PFSK-1 (cell line): ENCODE data around the gene IGFBP6.

ENCODE experiments used
- FOXP2 ChIP-seq: optimal IDR thresholded peaks from 2 replicates; pipeline ENCODE3; 2011; ENCODE audit warnings: borderline replicate concordance, control low read depth, inconsistent platforms; ENCODE audit not compliant: insufficient read depth; ENCODE audit errors: extremely low read length, extremely low read depth
- POLR2AphosphoS5 ChIP-seq: IDR thresholded peaks from 2 replicates; pipeline ENCODE4 v1.6.1; 2012; ENCODE audit warnings: low read depth, mild to moderate bottlenecking, control low read depth, low read length, moderate library complexity
- SIN3A ChIP-seq: IDR thresholded peaks from 2 replicates; pipeline ENCODE4 v1.6.1; 2012; ENCODE audit warnings: mild to moderate bottlenecking, low read length, moderate library complexity, borderline replicate concordance; ENCODE audit not compliant: insufficient read depth
- TAF1 ChIP-seq: IDR thresholded peaks from 2 replicates; pipeline ENCODE4 v1.6.1; 2012; ENCODE audit warnings: low read length, control low read depth, borderline replicate concordance; ENCODE audit not compliant: insufficient read depth
- TF ChIP-seq, protein P1 (sequence below), 2 experiments: IDR thresholded peaks; 2 replicates each; pipeline versions ENCODE4 v1.6.1 to v1.8.0; 2011 to 2012; ENCODE audit warnings: low read depth in 2 of 2, low read length in 2 of 2, control low read depth in 1 of 2, inconsistent platforms in 1 of 2, mild to moderate bottlenecking in 1 of 2, moderate library complexity in 1 of 2; ENCODE audit not compliant: insufficient read depth in 1 of 2

Gene IGFBP6

DNA sequence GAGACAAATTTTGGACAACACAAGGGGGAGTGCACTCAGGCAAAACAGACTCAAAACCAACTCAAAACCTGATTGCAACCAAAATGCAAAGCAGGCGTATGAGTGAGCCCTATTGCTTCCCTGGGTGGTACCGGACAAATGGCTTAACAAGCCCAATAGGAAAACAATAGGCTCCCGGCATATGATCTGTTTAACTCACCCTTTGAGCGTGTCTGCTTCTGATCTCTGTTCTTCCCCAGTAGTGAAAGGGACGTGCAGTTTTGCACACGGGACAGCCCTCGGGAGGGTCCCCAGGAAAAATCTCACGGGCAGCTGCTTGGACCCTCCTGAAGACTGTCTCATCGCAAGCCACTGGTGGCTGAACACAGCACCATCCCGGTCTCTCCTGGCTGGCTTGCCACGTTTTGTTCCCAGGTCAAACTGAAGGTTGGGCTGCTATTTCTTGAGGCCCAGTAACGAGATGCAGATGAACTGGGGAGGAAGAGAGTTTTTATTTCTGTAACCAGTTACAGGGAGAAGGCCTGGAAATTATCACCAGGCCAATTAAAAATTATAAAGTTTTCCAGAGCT, 15.8 kb downstream of the IGFBP6 start:
- TF ChIP-seq, protein P1, sequence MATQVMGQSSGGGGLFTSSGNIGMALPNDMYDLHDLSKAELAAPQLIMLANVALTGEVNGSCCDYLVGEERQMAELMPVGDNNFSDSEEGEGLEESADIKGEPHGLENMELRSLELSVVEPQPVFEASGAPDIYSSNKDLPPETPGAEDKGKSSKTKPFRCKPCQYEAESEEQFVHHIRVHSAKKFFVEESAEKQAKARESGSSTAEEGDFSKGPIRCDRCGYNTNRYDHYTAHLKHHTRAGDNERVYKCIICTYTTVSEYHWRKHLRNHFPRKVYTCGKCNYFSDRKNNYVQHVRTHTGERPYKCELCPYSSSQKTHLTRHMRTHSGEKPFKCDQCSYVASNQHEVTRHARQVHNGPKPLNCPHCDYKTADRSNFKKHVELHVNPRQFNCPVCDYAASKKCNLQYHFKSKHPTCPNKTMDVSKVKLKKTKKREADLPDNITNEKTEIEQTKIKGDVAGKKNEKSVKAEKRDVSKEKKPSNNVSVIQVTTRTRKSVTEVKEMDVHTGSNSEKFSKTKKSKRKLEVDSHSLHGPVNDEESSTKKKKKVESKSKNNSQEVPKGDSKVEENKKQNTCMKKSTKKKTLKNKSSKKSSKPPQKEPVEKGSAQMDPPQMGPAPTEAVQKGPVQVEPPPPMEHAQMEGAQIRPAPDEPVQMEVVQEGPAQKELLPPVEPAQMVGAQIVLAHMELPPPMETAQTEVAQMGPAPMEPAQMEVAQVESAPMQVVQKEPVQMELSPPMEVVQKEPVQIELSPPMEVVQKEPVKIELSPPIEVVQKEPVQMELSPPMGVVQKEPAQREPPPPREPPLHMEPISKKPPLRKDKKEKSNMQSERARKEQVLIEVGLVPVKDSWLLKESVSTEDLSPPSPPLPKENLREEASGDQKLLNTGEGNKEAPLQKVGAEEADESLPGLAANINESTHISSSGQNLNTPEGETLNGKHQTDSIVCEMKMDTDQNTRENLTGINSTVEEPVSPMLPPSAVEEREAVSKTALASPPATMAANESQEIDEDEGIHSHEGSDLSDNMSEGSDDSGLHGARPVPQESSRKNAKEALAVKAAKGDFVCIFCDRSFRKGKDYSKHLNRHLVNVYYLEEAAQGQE (IDR thresholded peaks at IDR 0.05; ENCODE audit: insufficient read depth in 1 of 2, low read depth in 2 of 2, low read length in 2 of 2), result no peak
- no peak for TF ChIP-seq TAF1
- TF ChIP-seq SIN3A, result no peak
- TF ChIP-seq POLR2AphosphoS5, result no peak
- TF ChIP-seq FOXP2, result no peak

DNA sequence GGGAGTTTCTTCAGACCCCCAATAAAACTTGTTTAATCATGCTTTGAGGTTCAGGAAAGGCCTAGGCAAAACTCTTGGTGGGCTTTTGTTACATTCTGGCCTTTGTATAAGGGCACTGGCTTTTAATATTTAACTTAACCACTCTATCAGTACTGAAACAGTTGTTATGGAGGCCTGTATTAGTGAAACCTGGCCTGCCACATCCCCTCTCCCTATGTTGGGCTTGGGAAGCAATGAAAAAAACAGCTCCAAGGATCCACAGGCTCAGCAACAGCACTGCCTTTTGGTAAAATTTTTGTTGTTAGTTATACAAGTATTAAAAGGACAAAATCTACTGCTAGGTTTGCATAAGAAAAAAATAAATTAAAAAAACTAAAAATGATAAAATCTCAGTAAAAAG, 16.5 kb downstream of the IGFBP6 start:
- TF ChIP-seq POLR2AphosphoS5 (no peak), FOXP2 (no peak), SIN3A (no peak), TAF1 (no peak)
- TF ChIP-seq, protein P1 (IDR thresholded peaks at IDR 0.05; ENCODE audit: insufficient read depth in 1 of 2, low read depth in 2 of 2, low read length in 2 of 2), result no peak

DNA sequence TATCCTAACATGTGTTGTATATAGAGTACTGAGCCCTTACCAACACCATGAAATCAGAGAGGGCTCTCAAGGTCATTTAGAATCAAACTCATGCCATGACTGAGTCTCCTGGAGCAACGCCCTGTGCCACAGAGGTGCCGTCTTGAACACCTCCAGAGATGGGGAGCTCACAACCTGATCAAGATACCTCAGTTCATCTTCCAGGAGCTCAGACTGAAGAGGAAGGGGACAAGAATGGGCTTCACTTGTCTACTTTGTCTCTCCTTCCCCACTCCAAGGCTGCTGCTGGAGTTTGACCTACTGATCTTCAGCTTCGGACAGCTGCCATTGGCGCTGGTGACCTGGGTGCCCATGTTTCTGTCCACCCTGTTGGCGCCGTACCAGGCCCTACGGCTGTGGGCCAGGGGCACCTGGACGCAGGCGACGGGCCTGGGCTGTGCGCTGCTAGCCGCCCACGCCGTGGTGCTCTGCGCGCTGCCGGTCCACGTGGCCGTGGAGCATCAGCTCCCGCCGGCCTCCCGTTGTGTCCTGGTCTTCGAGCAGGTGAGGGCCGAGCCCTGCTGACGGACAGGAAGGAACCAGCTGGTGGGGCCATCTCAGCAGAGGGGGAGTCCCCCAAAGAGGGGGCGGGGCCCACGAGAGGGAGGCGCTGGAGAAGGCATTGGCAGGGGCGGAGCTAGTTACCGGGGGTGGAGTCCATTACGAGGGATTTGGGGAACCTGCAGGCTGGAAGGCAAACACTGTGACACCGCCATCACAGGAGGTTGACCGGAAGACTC, 17.8 kb downstream of the IGFBP6 start:
- TF ChIP-seq, protein P1 (IDR thresholded peaks at IDR 0.05; ENCODE audit: insufficient read depth in 1 of 2, low read depth in 2 of 2, low read length in 2 of 2), result no peak
- TF ChIP-seq POLR2AphosphoS5 (no peak), SIN3A (no peak), TAF1 (no peak), FOXP2 (no peak)

DNA sequence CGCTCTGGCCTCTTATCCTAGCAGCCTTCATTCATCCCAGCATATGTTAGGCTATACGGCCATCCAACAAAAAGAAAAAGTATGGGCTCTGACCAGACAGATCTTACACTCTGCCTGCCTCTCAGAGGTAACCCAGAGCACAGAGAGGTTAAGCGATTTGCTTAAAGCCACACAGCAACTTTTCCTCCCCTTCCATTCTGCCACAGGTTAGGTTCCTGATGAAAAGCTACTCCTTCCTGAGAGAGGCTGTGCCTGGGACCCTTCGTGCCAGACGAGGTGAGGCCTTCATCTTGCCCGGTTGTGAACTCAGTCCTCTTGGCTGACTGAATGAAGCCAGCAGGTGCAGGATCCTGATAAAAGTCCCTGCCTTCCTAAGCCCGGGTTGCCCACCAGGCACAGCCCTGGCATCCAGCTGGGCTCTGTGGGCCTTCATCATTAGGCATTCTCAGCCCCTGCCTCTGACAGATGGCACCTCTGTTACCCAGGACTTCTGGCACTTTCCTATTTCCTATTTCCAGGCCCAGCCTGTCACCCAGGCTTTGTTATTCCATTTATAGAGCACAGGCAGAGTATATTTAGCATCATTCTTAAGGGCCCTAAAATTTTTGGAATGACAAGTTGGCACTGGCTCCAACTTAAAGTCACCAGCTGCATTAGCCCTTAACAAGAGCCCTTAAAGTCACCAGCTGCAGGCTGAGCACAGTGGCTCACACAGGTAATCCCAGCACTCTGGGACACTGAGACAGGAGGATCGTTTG, 18.6 kb downstream of the IGFBP6 start:
- no peak for TF ChIP-seq FOXP2
- TF ChIP-seq, protein P1 (IDR thresholded peaks at IDR 0.05; ENCODE audit: insufficient read depth in 1 of 2, low read depth in 2 of 2, low read length in 2 of 2), result no peak
